Stomach (tissue), 4 donors: ENCODE results near the gene ACACA.

Source experiments
- EP300 ChIP-seq: sonication (generic); formaldehyde crosslinking; IDR thresholded peaks from one replicate; pipeline ENCODE4 v1.6.1; 2017; ENCODE audit warnings: antibody characterized with exemption
- POLR2AphosphoS5 ChIP-seq, 3 donors: sonication (generic); formaldehyde crosslinking; IDR thresholded peaks; one replicate each; pipeline ENCODE4 v1.6.1; 2016; ENCODE audit warnings: antibody characterized with exemption in 3 of 3
- TF ChIP-seq, protein P1 (sequence below), 7 experiments: fragments of 450-650 bp in 4 of 7; fragments of 200-600 bp in 3 of 7; sonication (generic) in 3 of 7; IDR thresholded peaks; one replicate each; pipeline ENCODE4 v1.5.1; 2016 to 2019; ENCODE audit warnings: antibody characterized with exemption in 7 of 7, control low read depth in 2 of 7, mild to moderate bottlenecking in 1 of 7

DNA sequence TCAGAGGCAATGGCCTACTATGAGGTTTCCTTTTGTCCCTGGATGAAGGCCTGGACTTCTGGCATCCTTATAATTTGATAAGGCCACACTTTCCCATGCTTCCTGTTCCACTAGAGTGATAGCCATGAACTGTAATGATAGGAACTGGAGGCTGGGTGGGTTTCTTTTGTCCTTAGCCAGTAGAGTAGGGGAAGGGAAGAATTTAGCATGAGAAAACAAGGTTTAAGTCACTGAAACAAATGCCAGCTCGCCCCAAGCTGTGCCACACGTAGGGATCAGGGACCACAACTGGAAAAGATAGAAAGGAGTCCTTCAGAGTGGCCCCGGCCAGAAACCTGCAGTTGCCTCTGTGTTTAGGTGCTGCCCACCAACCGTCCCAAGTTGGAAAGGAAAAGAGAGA lies 111.7 kb downstream of the ACACA start:
- TF ChIP-seq, protein P1, sequence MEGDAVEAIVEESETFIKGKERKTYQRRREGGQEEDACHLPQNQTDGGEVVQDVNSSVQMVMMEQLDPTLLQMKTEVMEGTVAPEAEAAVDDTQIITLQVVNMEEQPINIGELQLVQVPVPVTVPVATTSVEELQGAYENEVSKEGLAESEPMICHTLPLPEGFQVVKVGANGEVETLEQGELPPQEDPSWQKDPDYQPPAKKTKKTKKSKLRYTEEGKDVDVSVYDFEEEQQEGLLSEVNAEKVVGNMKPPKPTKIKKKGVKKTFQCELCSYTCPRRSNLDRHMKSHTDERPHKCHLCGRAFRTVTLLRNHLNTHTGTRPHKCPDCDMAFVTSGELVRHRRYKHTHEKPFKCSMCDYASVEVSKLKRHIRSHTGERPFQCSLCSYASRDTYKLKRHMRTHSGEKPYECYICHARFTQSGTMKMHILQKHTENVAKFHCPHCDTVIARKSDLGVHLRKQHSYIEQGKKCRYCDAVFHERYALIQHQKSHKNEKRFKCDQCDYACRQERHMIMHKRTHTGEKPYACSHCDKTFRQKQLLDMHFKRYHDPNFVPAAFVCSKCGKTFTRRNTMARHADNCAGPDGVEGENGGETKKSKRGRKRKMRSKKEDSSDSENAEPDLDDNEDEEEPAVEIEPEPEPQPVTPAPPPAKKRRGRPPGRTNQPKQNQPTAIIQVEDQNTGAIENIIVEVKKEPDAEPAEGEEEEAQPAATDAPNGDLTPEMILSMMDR (IDR thresholded peaks at IDR 0.05), result no peak
- TF ChIP-seq EP300 (no peak), POLR2AphosphoS5 (IDR thresholded peaks at IDR 0.05) (no peak)
